Upper lobe of right lung (tissue), 1 donor: ENCODE measurements around the gene MCRIP1. TPM values are rescaled to one million over a fixed set of nuclear protein-coding genes. Genes with fewer than 3 reads are reported as not detected.

Experiments used
- ATAC-seq: fragments of 200-7000 bp; cut with Tn5 transposase; one replicate; pipeline ENCODE4 v1.9.1; 2020; ENCODE audit warnings: mild to moderate bottlenecking, moderate library complexity
- DNase-seq: peaks from one replicate; pipeline ENCODE4 v3.0.0-alpha.2; 2020
- H3K27ac ChIP-seq: fragments of 200-600 bp; one replicate; pipeline ENCODE4 v1.8.0; 2022
- H3K27me3 ChIP-seq: fragments of 200-600 bp; one replicate; pipeline ENCODE4 v1.8.0; 2022; ENCODE audit warnings: mild to moderate bottlenecking
- H3K36me3 ChIP-seq: fragments of 200-600 bp; one replicate; pipeline ENCODE4 v1.8.0; 2022
- H3K4me1 ChIP-seq: fragments of 200-600 bp; one replicate; pipeline ENCODE4 v1.8.0; 2022
- H3K4me3 ChIP-seq: fragments of 200-600 bp; one replicate; pipeline ENCODE4 v1.8.0; 2022; ENCODE audit warnings: mild to moderate bottlenecking
- H3K9me3 ChIP-seq: fragments of 200-600 bp; one replicate; pipeline ENCODE4 v1.8.0; 2022
- CTCF ChIP-seq: fragments of 200-600 bp; IDR thresholded peaks from one replicate; pipeline ENCODE4 v1.8.0; 2022; ENCODE audit warnings: antibody characterized with exemption
- intact Hi-C: fragments of 100-400 bp; cut with DNase I; formaldehyde crosslinking; loops from one replicate; pipeline ENCODE4 v1.11.0; 2022
- total RNA-seq: library from RNA; stranded (reverse); fragmentation: NEBNext Ultra II Directional; extraction: Animal tissue kit (Norgen Biotek cat#: 25700); gene quantifications from one replicate; pipeline ENCODE4 v1.2.1, GENCODE V29; 2021
- donor health status: DM: no; HTN: yes; CAD: no; lungs with severe emphysema.

The MCRIP1 gene
- total RNA-seq, 1 donor from 2014 or later: 72.8 TPM

GRCh38 chr17:81858170-81858966, 25.3 kb upstream of the MCRIP1 start:
- intact Hi-C loops: no loop called here
- Histone ChIP-seq H3K27ac (no peak overlapping the region), H3K4me1 (peaks cover 23% of the 10 kb centered on the region), H3K36me3 (peaks cover 56% of the 10 kb centered on the region), H3K4me3 (peak overlapping the region; percentile 93), H3K27me3 (no peaks in the 10 kb centered on the region), H3K9me3 (no peaks in the 10 kb centered on the region)
- ATAC-seq (no peak), DNase-seq (no peak)
- TF ChIP-seq CTCF: no peak

- TF ChIP-seq CTCF: no peak
- peaks cover 14% of the 10 kb centered on the region for H3K4me1 ChIP-seq
- DNase-seq: no peak
- no peaks in the 10 kb centered on the region for H3K9me3 ChIP-seq
- ATAC-seq: no peak
- peaks cover 87% of the 10 kb centered on the region for H3K36me3 ChIP-seq
- H3K27ac ChIP-seq: no peak overlapping the region
- no peak overlapping the region for H3K4me3 ChIP-seq
- intact Hi-C loops: no loop called here
- H3K27me3 ChIP-seq: no peaks in the 10 kb centered on the region
These were observed 22.1 kb upstream of the MCRIP1 start for GRCh38 chr17:81854974-81855774.

- Histone ChIP-seq H3K36me3 (peaks cover 97% of the 10 kb centered on the region), H3K9me3 (no peaks in the 10 kb centered on the region), H3K4me1 (no peaks in the 10 kb centered on the region), H3K4me3 (no peak overlapping the region), H3K27ac (no peak overlapping the region), H3K27me3 (no peaks in the 10 kb centered on the region)
- TF ChIP-seq CTCF: no peak
- intact Hi-C loops: no loop called here
- ATAC-seq (no peak), DNase-seq (no peak)
These were observed 19.1 kb upstream of the MCRIP1 start for GRCh38 chr17:81852237-81852636.

- H3K27ac ChIP-seq: no peak overlapping the region
- no peaks in the 10 kb centered on the region for H3K9me3 ChIP-seq
- H3K36me3 ChIP-seq: peaks cover 97% of the 10 kb centered on the region
- TF ChIP-seq CTCF: no peak
- ATAC-seq (no peak), DNase-seq (no peak)
- intact Hi-C loops: no loop called here
- no peaks in the 10 kb centered on the region for H3K4me1 ChIP-seq
- no peak overlapping the region for H3K4me3 ChIP-seq
- no peaks in the 10 kb centered on the region for H3K27me3 ChIP-seq
These were observed 18.3 kb upstream of the MCRIP1 start for GRCh38 chr17:81851423-81851822.

GRCh38 chr17:81849457-81849856, 16.4 kb upstream of the MCRIP1 start:
- no peaks in the 10 kb centered on the region for H3K27me3 ChIP-seq
- DNase-seq (no peak), ATAC-seq (no peak)
- intact Hi-C loops: no loop called here
- no peak overlapping the region for H3K4me3 ChIP-seq
- no peaks in the 10 kb centered on the region for H3K9me3 ChIP-seq
- H3K36me3 ChIP-seq: peaks cover 98% of the 10 kb centered on the region
- H3K4me1 ChIP-seq: no peaks in the 10 kb centered on the region
- no peak overlapping the region for H3K27ac ChIP-seq
- no peak for TF ChIP-seq CTCF
